ENCODE data around the gene GLI1. TPM values are rescaled to one million over a fixed set of nuclear protein-coding genes. Genes with fewer than 3 reads are reported as not detected.

GLI1 gene
- total RNA-seq, 4 donors from 2014 or later: 0.09 to 0.48 TPM; not detected in 2

DNA sequence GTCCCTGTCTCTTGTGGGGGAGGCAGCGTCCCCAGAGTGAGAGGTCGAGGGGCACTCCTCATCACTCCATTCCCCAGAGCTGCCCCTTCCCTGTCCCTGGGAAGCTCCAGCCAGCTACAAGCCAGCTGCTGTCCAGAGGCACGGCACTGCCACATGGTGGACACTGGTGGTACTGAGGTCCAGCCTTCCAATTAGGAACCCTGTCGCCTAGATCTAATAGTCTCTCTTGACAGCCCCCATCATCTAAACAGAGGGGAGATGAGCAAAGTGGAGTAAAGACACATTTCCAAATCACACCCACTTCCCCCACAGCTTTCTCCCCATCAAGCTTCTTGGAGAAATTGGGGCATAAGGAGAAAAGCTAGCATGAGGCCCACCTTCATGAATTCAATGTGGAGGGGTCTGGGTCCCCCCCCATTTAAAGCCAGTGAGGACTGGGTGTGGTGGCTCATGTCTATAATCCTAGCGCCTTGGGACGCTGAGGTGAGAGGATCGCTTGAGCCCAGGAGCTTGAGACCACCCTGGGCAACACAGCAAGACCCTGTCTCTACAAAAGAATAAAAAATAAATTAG is 6.6 kb upstream of the GLI1 start:
- Histone ChIP-seq H3K4me3 (no peak overlapping the region), H3K9me3 (no peaks in the 10 kb centered on the region), H3K36me3 (no peaks in the 10 kb centered on the region), H3K27ac (peak overlapping the region in 1 of 4 donors; percentile 44), H3K4me1 (peaks cover 0 to 19% (median 0%) of the 10 kb centered on the region in 3 donors), H3K27me3 (peaks cover 0 to 34% (median 0%) of the 10 kb centered on the region in 4 donors)
- intact Hi-C loops (cut with DNase I): loop anchor here (5.0 to 10.0 kb wide), 2 partner anchors 148 to 186 kb away; no protein-coding TSS in a partner anchor
- WGBS, 2 donors: 12 to 20% methylated on average over 4 to 7 of the region's 7 CpGs
- DNase-seq: no peak
- TF ChIP-seq POLR2A (IDR thresholded peaks at IDR 0.05): no peak
- TF ChIP-seq, protein P1, sequence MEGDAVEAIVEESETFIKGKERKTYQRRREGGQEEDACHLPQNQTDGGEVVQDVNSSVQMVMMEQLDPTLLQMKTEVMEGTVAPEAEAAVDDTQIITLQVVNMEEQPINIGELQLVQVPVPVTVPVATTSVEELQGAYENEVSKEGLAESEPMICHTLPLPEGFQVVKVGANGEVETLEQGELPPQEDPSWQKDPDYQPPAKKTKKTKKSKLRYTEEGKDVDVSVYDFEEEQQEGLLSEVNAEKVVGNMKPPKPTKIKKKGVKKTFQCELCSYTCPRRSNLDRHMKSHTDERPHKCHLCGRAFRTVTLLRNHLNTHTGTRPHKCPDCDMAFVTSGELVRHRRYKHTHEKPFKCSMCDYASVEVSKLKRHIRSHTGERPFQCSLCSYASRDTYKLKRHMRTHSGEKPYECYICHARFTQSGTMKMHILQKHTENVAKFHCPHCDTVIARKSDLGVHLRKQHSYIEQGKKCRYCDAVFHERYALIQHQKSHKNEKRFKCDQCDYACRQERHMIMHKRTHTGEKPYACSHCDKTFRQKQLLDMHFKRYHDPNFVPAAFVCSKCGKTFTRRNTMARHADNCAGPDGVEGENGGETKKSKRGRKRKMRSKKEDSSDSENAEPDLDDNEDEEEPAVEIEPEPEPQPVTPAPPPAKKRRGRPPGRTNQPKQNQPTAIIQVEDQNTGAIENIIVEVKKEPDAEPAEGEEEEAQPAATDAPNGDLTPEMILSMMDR (IDR thresholded peaks at IDR 0.05): peak; percentile 62 to 92 (median 88)

DNA sequence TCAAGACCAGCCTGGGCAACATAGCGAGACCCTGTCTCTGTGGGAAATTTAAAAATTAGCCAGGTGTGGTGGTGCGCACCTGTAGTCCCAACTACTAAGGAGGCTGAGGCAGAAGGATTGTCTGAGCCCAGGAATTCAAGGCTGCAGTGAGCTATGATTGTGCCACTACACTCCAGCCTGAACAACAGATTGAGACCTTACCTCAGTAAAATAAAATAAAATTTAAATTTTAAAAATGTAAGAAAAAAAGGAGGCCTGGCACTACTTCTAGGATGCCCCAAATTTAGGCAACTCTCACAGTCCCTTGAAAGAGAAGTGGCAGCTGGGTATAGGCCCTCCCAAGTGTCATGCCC is 5.4 kb upstream of the GLI1 start:
- Histone ChIP-seq H3K4me1 (peaks cover 6 to 28% (median 8%) of the 10 kb centered on the region in 3 donors), H3K36me3 (no peaks in the 10 kb centered on the region), H3K27me3 (peaks cover 0 to 34% (median 0%) of the 10 kb centered on the region in 4 donors), H3K9me3 (no peaks in the 10 kb centered on the region), H3K4me3 (no peak overlapping the region), H3K27ac (no peak overlapping the region)
- intact Hi-C loops (cut with DNase I): loop anchor here (5.0 to 10.0 kb wide), 2 partner anchors 149 to 187 kb away; no protein-coding TSS in a partner anchor
- no peak for DNase-seq
- WGBS, 2 donors: 100% methylated on average over 1 to 2 of the region's 2 CpGs
- no peak for TF ChIP-seq POLR2A (IDR thresholded peaks at IDR 0.05)
- TF ChIP-seq, protein P1 (IDR thresholded peaks at IDR 0.05): no peak

DNA sequence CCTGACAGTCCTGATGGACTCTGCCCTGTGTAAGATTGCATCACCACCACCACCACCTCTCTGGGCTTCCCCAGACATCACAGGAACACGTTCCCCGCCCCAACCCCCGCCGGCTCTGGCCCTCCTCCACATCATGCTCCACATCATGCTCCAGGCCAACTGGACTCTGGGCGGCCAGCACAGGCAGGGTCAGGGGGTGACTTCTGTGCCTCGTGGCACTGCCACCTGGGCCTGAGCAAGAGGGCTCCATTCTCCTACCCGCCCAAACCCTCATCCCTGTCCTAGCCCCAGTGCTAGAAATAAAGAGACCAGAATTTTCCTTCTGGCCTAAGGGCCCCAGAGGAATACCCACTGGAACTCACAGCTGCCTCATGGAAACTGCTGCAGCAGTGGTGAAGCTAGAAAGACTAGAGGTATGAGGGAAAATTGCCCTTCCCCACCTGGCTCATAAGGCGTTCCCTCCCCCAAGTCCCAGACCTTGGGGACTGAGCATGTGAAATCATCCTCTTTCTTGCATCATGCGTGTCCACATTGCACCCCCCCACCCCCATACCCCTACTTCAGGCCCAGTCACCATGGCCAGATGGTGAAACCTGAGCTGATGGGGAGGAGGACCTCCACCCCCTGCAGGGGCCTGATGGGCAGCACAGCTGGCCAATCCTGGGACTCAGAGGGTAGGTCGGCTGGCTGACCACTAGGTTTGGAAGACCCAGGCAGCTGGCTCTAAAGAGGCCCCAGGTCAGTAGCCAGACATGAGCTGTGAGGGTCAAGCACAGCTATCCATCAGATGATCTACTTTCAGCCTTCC is 4.8 kb upstream of the GLI1 start, which contains the start of gene INHBE:
Gene INHBE (plus strand): TSS at position 742 of the 808 bp plus-strand sequence. CDS start 230 bp downstream, outside the sequence.
- 65 to 83% methylated on average over 4 to 5 of the region's 10 CpGs for WGBS, 2 donors
- H3K4me3 ChIP-seq: no peak within 1 kb of the TSS
- DNase-seq: no peak

DNA sequence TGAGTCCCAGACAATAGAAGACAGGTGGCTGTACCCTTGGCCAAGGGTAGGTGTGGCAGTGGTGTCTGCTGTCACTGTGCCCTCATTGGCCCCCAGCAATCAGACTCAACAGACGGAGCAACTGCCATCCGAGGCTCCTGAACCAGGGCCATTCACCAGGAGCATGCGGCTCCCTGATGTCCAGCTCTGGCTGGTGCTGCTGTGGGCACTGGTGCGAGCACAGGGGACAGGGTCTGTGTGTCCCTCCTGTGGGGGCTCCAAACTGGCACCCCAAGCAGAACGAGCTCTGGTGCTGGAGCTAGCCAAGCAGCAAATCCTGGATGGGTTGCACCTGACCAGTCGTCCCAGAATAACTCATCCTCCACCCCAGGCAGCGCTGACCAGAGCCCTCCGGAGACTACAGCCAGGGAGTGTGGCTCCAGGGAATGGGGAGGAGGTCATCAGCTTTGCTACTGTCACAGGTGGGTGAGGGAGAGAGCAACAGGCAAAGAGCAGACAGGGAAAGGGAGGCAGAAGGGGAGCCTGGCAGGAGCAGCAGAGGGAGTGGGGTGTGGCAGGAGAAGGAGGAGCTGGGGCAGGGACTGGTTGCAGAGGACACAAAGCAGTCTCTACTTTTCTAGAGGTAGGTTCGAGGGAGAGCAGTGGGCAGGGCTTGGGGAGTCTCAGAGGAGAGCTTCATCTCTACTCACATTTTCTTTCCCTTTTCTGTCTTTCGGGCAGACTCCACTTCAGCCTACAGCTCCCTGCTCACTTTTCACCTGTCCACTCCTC is 4.0 kb upstream of the GLI1 start:
- DNase-seq: no peak
- Histone ChIP-seq H3K4me3 (no peak overlapping the region), H3K4me1 (peaks cover 16 to 39% (median 16%) of the 10 kb centered on the region in 3 donors), H3K36me3 (no peaks in the 10 kb centered on the region), H3K27me3 (peaks cover 0 to 42% (median 0%) of the 10 kb centered on the region in 4 donors), H3K27ac (no peak overlapping the region), H3K9me3 (no peaks in the 10 kb centered on the region)
- TF ChIP-seq, protein P1 (IDR thresholded peaks at IDR 0.05): no peak
- no peak for TF ChIP-seq POLR2A (IDR thresholded peaks at IDR 0.05)
- 7 to 46% methylated on average over 2 to 7 of the region's 10 CpGs for WGBS, 2 donors
- intact Hi-C loops (cut with DNase I): loop anchor here (10.0 kb wide), 1 partner anchor 151 kb away; no protein-coding TSS in a partner anchor

More for the DNA sequence above, 4.8 kb upstream of the GLI1 start, which contains the start of gene INHBE:
- Histone ChIP-seq H3K4me1 (peaks cover 8 to 31% (median 8%) of the 10 kb centered on the region in 3 donors), H3K27ac (no peak within 1 kb of the TSS), H3K9me3 (no peaks in the 10 kb centered on the region), H3K27me3 (peaks cover 0 to 34% (median 0%) of the 10 kb centered on the region in 4 donors), H3K36me3 (no peaks in the 10 kb centered on the region)
- TF ChIP-seq, protein P1 (IDR thresholded peaks at IDR 0.05): no peak
- TF ChIP-seq POLR2A (IDR thresholded peaks at IDR 0.05): no peak
- intact Hi-C loops (cut with DNase I): loop anchor here (5.0 to 10.0 kb wide), 2 partner anchors 150 to 187 kb away; no protein-coding TSS in a partner anchor

Measured in esophagus squamous epithelium (tissue), 5 donors.